ENCODE results near the gene FUT3. TPM values are rescaled to one million over a fixed set of nuclear protein-coding genes. Genes with fewer than 3 reads are reported as not detected.
"Not testable (repeated sequence)": the region's sequence is repeated elsewhere in the genome, so short reads cannot be mapped to it uniquely, and the experiment has no call there.

The FUT3 gene
- total RNA-seq, 2 donors from 2014 or later = not detected

DNA sequence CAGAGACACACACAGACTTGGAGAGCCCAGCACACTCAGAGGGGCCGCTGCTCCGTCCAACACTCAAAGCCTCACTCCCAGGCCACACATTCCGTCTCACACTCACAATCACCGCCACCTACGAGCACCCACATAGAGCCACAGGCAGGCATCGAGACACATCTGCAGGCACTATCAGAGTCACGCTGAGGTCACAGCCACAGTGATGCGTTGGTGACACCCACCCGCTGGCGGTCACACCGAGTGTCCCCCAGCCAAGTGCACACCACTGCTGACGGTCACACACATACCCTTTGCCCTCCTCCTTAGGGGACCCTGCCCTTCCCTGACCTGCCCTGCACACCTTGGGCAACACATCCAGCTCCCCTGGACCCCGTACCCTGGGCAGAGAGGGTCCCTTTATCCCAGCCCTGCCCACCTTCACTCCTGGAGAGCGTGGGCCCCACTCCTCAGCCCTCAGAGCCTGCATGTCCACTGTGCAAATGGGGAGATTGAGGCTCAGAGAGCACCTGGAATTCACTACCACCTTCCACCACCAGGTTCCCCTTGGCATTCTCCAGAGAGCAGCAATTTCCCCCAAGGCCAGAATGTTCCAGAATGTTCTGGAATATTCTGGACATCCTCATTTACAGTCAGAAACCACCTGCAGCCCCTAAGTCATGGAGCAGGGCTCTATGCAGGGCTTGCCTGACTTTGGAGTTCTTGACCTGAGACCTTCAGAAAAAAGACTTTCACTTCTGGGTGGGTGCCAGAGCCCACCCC lies 13.7 kb upstream of the FUT3 start:
- Histone ChIP-seq H3K4me1 (no peaks in the 10 kb centered on the region), H3K27me3 (no peaks in the 10 kb centered on the region), H3K36me3 (no peaks in the 10 kb centered on the region), H3K4me3 (no peak overlapping the region), H3K9me3 (no peaks in the 10 kb centered on the region), H3K27ac (no peak overlapping the region)
- TF ChIP-seq, protein P1, sequence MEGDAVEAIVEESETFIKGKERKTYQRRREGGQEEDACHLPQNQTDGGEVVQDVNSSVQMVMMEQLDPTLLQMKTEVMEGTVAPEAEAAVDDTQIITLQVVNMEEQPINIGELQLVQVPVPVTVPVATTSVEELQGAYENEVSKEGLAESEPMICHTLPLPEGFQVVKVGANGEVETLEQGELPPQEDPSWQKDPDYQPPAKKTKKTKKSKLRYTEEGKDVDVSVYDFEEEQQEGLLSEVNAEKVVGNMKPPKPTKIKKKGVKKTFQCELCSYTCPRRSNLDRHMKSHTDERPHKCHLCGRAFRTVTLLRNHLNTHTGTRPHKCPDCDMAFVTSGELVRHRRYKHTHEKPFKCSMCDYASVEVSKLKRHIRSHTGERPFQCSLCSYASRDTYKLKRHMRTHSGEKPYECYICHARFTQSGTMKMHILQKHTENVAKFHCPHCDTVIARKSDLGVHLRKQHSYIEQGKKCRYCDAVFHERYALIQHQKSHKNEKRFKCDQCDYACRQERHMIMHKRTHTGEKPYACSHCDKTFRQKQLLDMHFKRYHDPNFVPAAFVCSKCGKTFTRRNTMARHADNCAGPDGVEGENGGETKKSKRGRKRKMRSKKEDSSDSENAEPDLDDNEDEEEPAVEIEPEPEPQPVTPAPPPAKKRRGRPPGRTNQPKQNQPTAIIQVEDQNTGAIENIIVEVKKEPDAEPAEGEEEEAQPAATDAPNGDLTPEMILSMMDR (IDR thresholded peaks at IDR 0.05) = peak in 1 of 2 donors; percentile 21
- DNase-seq (ENCODE audit: low spot score) = no peak

DNA sequence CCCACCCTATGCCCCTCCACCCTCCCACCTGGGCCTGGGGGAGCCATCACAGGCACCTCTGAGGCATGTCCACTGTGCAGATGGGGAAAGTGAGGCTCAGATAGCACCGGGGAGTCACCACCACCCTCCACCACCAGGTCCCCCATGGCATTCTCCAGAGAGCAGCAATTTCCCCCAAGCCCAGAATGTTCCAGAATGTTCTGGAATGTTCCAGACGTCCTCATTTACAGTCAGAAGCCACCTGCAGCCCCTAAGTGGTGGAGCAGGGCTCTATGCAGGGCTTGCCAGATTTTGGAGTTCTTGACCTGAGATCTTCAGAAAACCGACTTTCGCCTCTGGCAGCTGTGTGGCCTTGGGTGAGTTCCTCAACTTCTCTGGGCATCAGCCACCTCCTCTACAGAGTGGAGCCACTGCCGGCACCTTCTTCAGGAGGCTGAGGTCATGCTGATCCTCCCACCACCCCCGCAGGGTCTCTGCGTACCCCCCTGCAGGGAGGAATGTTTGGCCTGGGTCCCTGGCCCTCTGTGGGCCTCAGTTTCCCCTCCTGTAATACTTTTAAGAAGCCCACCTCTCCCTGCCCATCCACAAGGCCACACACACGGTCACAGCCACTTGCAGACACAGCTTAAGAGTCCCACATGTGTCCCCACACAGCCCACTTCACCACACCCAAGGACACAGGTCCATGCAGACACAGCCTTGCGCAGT lies 12.9 kb upstream of the FUT3 start:
- TF ChIP-seq, protein P1 (IDR thresholded peaks at IDR 0.05) = no peak
- no peak overlapping the region for H3K27ac ChIP-seq

DNA sequence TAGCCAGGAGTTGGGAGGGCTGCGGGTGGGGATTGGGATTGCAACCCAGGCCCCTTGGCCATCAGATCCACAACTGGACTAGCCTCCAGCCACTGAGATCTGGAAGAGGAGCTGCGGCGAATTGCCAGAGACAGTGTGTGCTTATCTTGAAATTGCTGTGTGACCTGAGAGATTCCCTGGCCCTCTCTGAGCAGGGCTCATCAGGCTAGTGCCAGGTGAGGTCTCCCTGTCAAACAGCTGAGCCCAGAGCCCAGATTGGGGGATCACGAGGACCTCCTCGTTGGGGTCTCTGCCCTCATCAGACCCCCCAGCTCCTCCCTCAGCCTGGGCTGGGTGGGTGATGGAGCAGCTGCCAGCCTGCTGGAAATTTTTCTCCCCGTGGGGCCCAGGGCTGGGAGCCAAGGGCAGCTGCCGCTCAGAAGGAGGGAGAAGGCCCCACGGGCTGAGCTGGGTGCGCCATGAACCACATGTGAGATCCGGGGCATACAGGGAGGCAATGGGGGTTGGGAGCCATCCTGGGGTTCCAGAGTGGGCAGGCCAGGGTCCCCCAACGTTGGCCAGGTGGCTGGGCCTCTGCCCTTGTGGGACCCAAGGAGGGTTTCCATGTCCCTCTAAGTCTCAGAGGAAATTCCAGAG lies 11.9 kb upstream of the FUT3 start:
- DNase-seq (ENCODE audit: low spot score) = no peak

More for the DNA sequence above, 12.9 kb upstream of the FUT3 start:
- H3K9me3 ChIP-seq = no peaks in the 10 kb centered on the region
- H3K4me1 ChIP-seq = no peaks in the 10 kb centered on the region
- DNase-seq (ENCODE audit: low spot score) = no peak
- no peak overlapping the region for H3K4me3 ChIP-seq
- H3K27me3 ChIP-seq = no peaks in the 10 kb centered on the region
- H3K36me3 ChIP-seq = no peaks in the 10 kb centered on the region

DNA sequence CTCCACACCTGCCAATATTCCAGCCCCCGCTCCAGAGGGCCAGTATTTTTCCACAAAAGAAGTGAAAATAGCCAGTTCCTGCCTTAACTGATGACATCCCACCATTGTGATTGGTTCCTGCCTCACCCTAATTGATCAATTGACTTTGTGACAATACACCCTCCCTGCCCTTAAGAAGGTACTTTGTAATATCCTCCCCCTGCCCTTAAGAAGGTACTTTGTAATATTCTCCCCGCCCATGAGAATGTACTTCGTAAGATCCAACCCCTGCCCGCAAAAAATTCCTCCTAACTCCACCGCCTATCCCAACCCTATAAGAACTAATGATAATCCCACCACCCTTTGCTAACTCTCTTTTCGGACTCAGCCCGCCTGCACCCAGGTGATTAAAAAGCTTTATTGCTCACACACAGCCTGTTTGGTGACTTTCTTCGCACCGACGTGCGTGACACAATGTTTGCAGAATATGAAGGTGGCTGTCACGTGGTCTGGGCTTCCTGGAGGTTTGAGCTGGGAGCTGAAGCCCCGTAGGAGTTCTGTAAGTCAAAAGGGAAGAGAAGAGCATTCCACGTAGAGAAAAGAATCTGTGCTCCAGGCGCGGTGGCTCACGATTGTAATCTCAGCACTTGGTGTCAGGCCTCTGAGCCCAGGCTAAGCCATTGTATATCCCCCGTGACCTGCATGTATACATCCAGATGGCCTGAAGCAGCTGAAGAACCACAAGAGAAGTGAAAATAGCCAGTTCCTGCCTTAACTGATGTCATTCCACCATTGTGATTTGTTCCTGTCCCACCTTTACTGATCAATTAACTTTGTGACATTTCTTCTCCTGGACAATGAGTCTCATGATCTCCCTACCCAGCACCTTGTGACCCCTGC lies 6.2 kb upstream of the FUT3 start:
- H3K27me3 ChIP-seq = no peaks in the 10 kb centered on the region
- DNase-seq (ENCODE audit: low spot score) = no peak
- H3K4me1 ChIP-seq = no peaks in the 10 kb centered on the region
- TF ChIP-seq, protein P1 (IDR thresholded peaks at IDR 0.05) = no peak
- no peak overlapping the region for H3K27ac ChIP-seq
- H3K36me3 ChIP-seq = no peaks in the 10 kb centered on the region
- H3K9me3 ChIP-seq = no peaks in the 10 kb centered on the region
- H3K4me3 ChIP-seq = no peak overlapping the region

More for the DNA sequence above, 11.9 kb upstream of the FUT3 start:
- Histone ChIP-seq H3K36me3 (no peaks in the 10 kb centered on the region), H3K27me3 (no peaks in the 10 kb centered on the region), H3K4me3 (no peak overlapping the region), H3K27ac (no peak overlapping the region), H3K9me3 (no peaks in the 10 kb centered on the region), H3K4me1 (no peaks in the 10 kb centered on the region)
- TF ChIP-seq, protein P1 (IDR thresholded peaks at IDR 0.05) = no peak

DNA sequence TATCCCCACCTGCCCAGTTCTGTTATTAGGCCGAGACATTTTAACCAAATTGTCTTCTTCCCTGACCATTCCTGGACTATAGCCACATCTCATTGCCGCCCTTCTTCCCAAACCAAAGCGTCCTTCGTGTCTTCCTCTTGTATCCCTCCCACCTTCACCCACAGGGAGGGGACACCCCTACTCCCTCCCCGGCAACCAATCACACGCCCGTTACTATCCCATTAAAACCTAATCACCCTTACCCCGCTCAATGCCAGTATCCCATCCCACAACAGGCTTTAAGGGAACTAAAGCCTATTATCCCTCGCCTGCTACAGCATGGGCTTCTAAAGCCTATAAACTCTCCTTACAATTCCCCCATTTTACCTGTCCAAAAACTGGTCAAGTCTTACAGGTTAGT lies 3.9 kb upstream of the FUT3 start:
- H3K9me3 ChIP-seq; H3K27me3 ChIP-seq; H3K27ac ChIP-seq; H3K4me1 ChIP-seq; DNase-seq (ENCODE audit: low spot score); H3K36me3 ChIP-seq; H3K4me3 ChIP-seq: not testable (repeated sequence)

DNA sequence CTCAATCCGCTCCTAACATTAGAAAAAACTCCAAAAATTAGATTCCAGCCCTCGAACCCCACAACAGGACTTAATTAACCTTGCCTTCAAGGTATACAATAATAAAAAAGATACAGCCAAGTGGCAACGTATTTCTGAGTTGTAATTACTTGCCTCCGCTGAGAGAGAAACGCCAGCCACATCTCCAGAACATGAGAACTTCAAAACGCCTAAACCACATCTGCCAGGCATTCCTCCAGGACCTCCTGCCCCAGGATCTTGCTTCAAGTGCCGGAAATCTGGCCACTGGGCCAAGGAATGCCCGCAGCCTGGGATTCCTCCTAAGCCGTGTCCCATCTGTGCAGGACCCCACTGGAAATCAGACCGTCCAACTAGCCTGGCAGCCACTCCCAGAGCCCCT lies 2.9 kb upstream of the FUT3 start:
- H3K27ac ChIP-seq; H3K9me3 ChIP-seq; H3K4me1 ChIP-seq; H3K27me3 ChIP-seq; H3K4me3 ChIP-seq; DNase-seq (ENCODE audit: low spot score); H3K36me3 ChIP-seq: not testable (repeated sequence)
